Loucy (cell line): ENCODE data around the gene ARMH4.

Experiments used
- H2AFZ ChIP-seq: fragments of 200-600 bp; sonication (generic); 2 replicates; pipeline ENCODE4 v1.6.0; 2016; ENCODE audit warnings: antibody characterized with exemption, mild to moderate bottlenecking, low read length, moderate library complexity
- H3F3A ChIP-seq: fragments of 200-600 bp; 2 replicates; pipeline ENCODE4 v1.6.0; 2016; ENCODE audit warnings: antibody characterized with exemption, low read depth, mild to moderate bottlenecking
- H3K27me3 ChIP-seq: fragments of 200-600 bp; sonication (generic); 2 replicates; pipeline ENCODE4 v1.6.1; 2014; ENCODE audit warnings: low read length, mild to moderate bottlenecking; ENCODE audit not compliant: insufficient read depth, poor library complexity, severe bottlenecking
- H3K36me3 ChIP-seq: fragments of 200-600 bp; sonication (generic); 2 replicates; pipeline ENCODE4 v1.6.1; 2016; ENCODE audit warnings: low read length; ENCODE audit not compliant: insufficient read depth
- H3K4me1 ChIP-seq: fragments of 200-600 bp; sonication (generic); 2 replicates; pipeline ENCODE4 v1.5.1; 2014; ENCODE audit warnings: low read length, mild to moderate bottlenecking; ENCODE audit not compliant: insufficient read depth, poor library complexity, severe bottlenecking
- H3K4me2 ChIP-seq: fragments of 200-600 bp; sonication (generic); 2 replicates; pipeline ENCODE4 v1.6.0; 2014; ENCODE audit warnings: antibody characterized with exemption, low read length, low read depth, mild to moderate bottlenecking; ENCODE audit not compliant: poor library complexity, severe bottlenecking
- H3K4me3 ChIP-seq: fragments of 200-600 bp; sonication (generic); 2 replicates; pipeline ENCODE4 v1.5.1; 2014; ENCODE audit warnings: low read length, mild to moderate bottlenecking, mixed read lengths; ENCODE audit not compliant: poor library complexity, severe bottlenecking
- H3K79me2 ChIP-seq: fragments of 200-600 bp; sonication (generic); 2 replicates; pipeline ENCODE4 v1.6.1; 2014; ENCODE audit warnings: low read length; ENCODE audit not compliant: insufficient read depth
- H3K9ac ChIP-seq: fragments of 200-600 bp; sonication (generic); 2 replicates; pipeline ENCODE4 v1.6.0; 2014; ENCODE audit warnings: mild to moderate bottlenecking, low read depth, low read length, moderate library complexity; ENCODE audit not compliant: poor library complexity, severe bottlenecking
- H3K9me2 ChIP-seq: fragments of 200-600 bp; sonication (generic); replicated peaks from 2 replicates; pipeline ENCODE4 v1.6.1; 2016; ENCODE audit warnings: low read depth, low read length, mixed read lengths
- H3K9me3 ChIP-seq: fragments of 200-600 bp; sonication (generic); 2 replicates; pipeline ENCODE4 v1.6.1; 2014; ENCODE audit warnings: mild to moderate bottlenecking, antibody characterized with exemption, low read length, low read depth; ENCODE audit not compliant: insufficient read depth
- H4K20me1 ChIP-seq: fragments of 200-600 bp; sonication (generic); 2 replicates; pipeline ENCODE4 v1.6.0; 2014; ENCODE audit warnings: antibody characterized with exemption, low read length, mild to moderate bottlenecking; ENCODE audit not compliant: insufficient read depth, poor library complexity, severe bottlenecking
- CTCF ChIP-seq: fragments of 200-600 bp; sonication (generic); conservative IDR thresholded peaks from 2 replicates; pipeline ENCODE4 v1.5.1; 2014; ENCODE audit warnings: mild to moderate bottlenecking, antibody characterized with exemption, low read length
- EZH2phosphoT487 ChIP-seq: fragments of 200-600 bp; IDR thresholded peaks from 2 replicates; pipeline ENCODE4 v1.6.1; 2018; ENCODE audit warnings: antibody characterized with exemption, mild to moderate bottlenecking, moderate library complexity, borderline replicate concordance

ARMH4 gene

GRCh38 chr14:58199726-58200479 is 47.9 kb upstream of the ARMH4 start, which contains the start of gene ACTR10:
TSS of gene ACTR10 (plus strand) at chr14:58200149. CDS start at chr14:58200218, 69 bp downstream.
- no peaks in the 10 kb centered on the region for H3K27me3 ChIP-seq
- no peaks in the 10 kb centered on the region for H3F3A ChIP-seq
- H3K4me1 ChIP-seq = peaks cover 25% of the 10 kb centered on the region
- peak within 1 kb of the TSS; percentile 84 for H3K4me2 ChIP-seq
- peak within 1 kb of the TSS; percentile 96 for H3K4me3 ChIP-seq
- H3K9ac ChIP-seq = peak within 1 kb of the TSS; percentile 86
- H3K36me3 ChIP-seq = no peaks in the 10 kb centered on the region
- H3K9me2 ChIP-seq = no peaks in the 10 kb centered on the region
- H4K20me1 ChIP-seq = peaks cover 7% of the 10 kb centered on the region
- no peaks in the 10 kb centered on the region for H3K9me3 ChIP-seq
- H2AFZ ChIP-seq = peak within 1 kb of the TSS; percentile 96
- H3K79me2 ChIP-seq = peaks cover 24% of the 10 kb centered on the region
- TF ChIP-seq EZH2phosphoT487 = no peak

- peaks cover 7% of the 10 kb centered on the region for H4K20me1 ChIP-seq
- no peak overlapping the region for H3K4me3 ChIP-seq
- H3K9ac ChIP-seq = no peak overlapping the region
- H3K79me2 ChIP-seq = peaks cover 24% of the 10 kb centered on the region
- no peak overlapping the region for H3K4me2 ChIP-seq
- peaks cover 25% of the 10 kb centered on the region for H3K4me1 ChIP-seq
- H3F3A ChIP-seq = no peaks in the 10 kb centered on the region
- H3K9me2 ChIP-seq = no peaks in the 10 kb centered on the region
- H3K27me3 ChIP-seq = no peaks in the 10 kb centered on the region
- no peaks in the 10 kb centered on the region for H3K9me3 ChIP-seq
- no peaks in the 10 kb centered on the region for H3K36me3 ChIP-seq
- no peak overlapping the region for H2AFZ ChIP-seq
- TF ChIP-seq CTCF (no peak), EZH2phosphoT487 (no peak)
Observed at GRCh38 chr14:58198086-58198485, 46.1 kb upstream of the ARMH4 start.

GRCh38 chr14:58196198-58196597 is 44.2 kb upstream of the ARMH4 start:
- Histone ChIP-seq H3K27me3 (no peaks in the 10 kb centered on the region), H3K4me1 (peaks cover 15% of the 10 kb centered on the region), H4K20me1 (peaks cover 2% of the 10 kb centered on the region), H3K9me2 (no peaks in the 10 kb centered on the region), H3F3A (no peaks in the 10 kb centered on the region), H3K9ac (no peak overlapping the region), H3K9me3 (no peaks in the 10 kb centered on the region), H3K36me3 (no peaks in the 10 kb centered on the region), H3K79me2 (peaks cover 11% of the 10 kb centered on the region), H3K4me3 (no peak overlapping the region), H2AFZ (peak overlapping the region; percentile 41; the same call in 1 of the 2 replicates), H3K4me2 (no peak overlapping the region)
- TF ChIP-seq EZH2phosphoT487 (no peak), CTCF (no peak)
